Fibroblast of pulmonary artery (primary cell): ENCODE measurements around the gene PRPF19.
A peak's percentile ranks its signal among the peaks of the same experiment; 100 is the strongest.

Experiments
- DNase-seq: peaks from one replicate; pipeline ENCODE4 v3.0.0-alpha.2; 2010; ENCODE audit warnings: low read depth
- H3K4me3 ChIP-seq: replicated peaks from 2 replicates; pipeline ENCODE4 v1.5.1; 2011; ENCODE audit warnings: low read depth, mild to moderate bottlenecking, control low read depth, low read length, moderate library complexity
- CTCF ChIP-seq: IDR thresholded peaks from 2 replicates; pipeline ENCODE4 v1.5.1; 2011; ENCODE audit warnings: mild to moderate bottlenecking, control low read depth, low read length, inconsistent platforms; ENCODE audit errors: missing control alignments

PRPF19 gene

GRCh38 chr11:60887556-60887955 is 18.8 kb downstream of the PRPF19 start:
- DNase-seq: peak; percentile 73

GRCh38 chr11:60880643-60881282 is 25.6 kb downstream of the PRPF19 start:
- H3K4me3 ChIP-seq: no peak overlapping the region
- no peak for DNase-seq
- no peak for TF ChIP-seq CTCF

More at GRCh38 chr11:60887556-60887955, 18.8 kb downstream of the PRPF19 start:
- H3K4me3 ChIP-seq: no peak overlapping the region
- peak; percentile 86 for TF ChIP-seq CTCF

GRCh38 chr11:60879971-60880588 is 26.3 kb downstream of the PRPF19 start:
- no peak for TF ChIP-seq CTCF
- no peak overlapping the region for H3K4me3 ChIP-seq
- no peak for DNase-seq

GRCh38 chr11:60879104-60879503 is 27.3 kb downstream of the PRPF19 start:
- H3K4me3 ChIP-seq: no peak overlapping the region
- no peak for DNase-seq
- no peak for TF ChIP-seq CTCF

GRCh38 chr11:60878245-60879101 is 27.9 kb downstream of the PRPF19 start:
- no peak for DNase-seq
- no peak overlapping the region for H3K4me3 ChIP-seq
- no peak for TF ChIP-seq CTCF

- no peak for TF ChIP-seq CTCF
- no peak for DNase-seq
- no peak overlapping the region for H3K4me3 ChIP-seq
These were observed 30.3 kb downstream of the PRPF19 start for GRCh38 chr11:60876168-60876485.
